ENCODE results near the gene MAD1L1. TPM values are rescaled to one million over a fixed set of nuclear protein-coding genes. Genes with fewer than 3 reads are reported as not detected.

Gene MAD1L1
- total RNA-seq, 1 experiment from 2014 or later: 38.5 TPM

DNA sequence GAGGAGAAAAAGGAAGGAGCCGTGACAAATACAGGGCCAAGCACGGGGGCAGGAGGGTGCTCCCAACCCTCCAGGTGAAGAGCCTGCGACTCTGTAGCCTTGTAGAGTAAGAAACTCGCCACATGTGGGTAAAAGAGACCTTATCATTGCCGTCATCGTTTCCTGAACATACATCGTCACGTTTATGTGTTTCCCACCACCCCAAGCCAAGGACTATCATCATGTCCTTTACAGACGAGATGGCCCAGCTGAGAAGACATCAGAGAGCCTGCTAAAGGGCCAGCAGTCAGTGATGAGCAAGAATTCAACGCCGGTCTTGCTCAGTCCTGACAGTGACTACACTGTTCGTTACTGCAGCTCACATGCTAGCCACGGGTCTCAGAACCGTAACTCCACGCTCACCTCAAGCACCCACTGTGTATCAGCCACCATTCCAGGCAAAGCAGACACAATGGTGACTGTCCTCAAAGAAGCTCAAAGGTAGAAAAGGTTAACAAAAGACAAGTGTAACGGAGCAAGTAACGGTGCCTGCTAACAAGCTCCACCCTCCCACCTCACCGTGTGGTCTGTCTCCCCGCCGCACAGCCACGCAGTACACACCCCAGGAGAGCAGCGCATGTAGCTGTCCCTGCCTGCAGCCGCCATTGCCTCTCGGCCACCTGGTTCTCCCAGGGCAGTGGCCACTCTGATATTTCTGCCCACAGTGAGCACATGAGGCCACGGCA lies 147.8 kb downstream of the MAD1L1 start (continued):
- TF ChIP-seq, protein P1, sequence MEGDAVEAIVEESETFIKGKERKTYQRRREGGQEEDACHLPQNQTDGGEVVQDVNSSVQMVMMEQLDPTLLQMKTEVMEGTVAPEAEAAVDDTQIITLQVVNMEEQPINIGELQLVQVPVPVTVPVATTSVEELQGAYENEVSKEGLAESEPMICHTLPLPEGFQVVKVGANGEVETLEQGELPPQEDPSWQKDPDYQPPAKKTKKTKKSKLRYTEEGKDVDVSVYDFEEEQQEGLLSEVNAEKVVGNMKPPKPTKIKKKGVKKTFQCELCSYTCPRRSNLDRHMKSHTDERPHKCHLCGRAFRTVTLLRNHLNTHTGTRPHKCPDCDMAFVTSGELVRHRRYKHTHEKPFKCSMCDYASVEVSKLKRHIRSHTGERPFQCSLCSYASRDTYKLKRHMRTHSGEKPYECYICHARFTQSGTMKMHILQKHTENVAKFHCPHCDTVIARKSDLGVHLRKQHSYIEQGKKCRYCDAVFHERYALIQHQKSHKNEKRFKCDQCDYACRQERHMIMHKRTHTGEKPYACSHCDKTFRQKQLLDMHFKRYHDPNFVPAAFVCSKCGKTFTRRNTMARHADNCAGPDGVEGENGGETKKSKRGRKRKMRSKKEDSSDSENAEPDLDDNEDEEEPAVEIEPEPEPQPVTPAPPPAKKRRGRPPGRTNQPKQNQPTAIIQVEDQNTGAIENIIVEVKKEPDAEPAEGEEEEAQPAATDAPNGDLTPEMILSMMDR (IDR thresholded peaks at IDR 0.05 in 2 of 3, conservative IDR thresholded peaks at IDR 0.05 in 1 of 3; ENCODE audit: borderline replicate concordance in 1 of 3, insufficient read depth in 1 of 3, low read depth in 2 of 3, low read length in 2 of 3): no peak
- TF ChIP-seq RAD21 (IDR thresholded peaks at IDR 0.05; ENCODE audit: low read depth): no peak
- no peak for TF ChIP-seq JUND (IDR thresholded peaks at IDR 0.05)
- no peak for TF ChIP-seq YY1 (IDR thresholded peaks at IDR 0.05; ENCODE audit: extremely low read depth, insufficient replicate concordance, low read depth, low read length)
- no peak for TF ChIP-seq CBX3 (IDR thresholded peaks at IDR 0.05; ENCODE audit: low read depth)

DNA sequence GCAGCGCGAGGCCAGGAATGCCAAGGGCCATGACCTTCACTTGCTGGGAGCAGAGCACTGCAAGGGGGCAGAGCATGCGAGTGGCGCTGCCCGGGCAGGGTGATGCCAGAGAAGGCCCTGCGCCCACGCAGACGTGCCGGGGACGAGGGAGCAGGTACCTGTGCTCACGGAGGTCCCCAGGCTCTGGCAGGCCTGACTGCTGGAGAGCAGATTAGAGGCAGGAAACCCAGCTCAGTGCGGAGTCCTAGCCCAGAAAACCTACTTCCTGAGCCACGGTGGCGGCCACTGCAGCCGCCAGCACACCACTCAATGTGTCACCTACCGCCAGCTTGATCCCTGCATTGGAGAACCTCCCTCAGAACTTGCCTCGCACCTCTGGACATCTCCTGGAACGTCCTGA lies 148.4 kb downstream of the MAD1L1 start:
- H3K27ac ChIP-seq (ENCODE audit: low read depth, low read length): no peak overlapping the region
- no peaks in the 10 kb centered on the region for H3K9me2 ChIP-seq (ENCODE audit: insufficient read depth)
- ATAC-seq (no peak), DNase-seq (ENCODE audit: low read depth, low spot score) (no peak)
- ChIA-PET RAD21 (ENCODE audit: low non-redundant PET in 1 of 2, low total read pairs in 2 of 2, uncharacterized antibody in 2 of 2, unreplicated experiment in 2 of 2) (no interaction called here), CTCF (no interaction called here), POLR2A (no interaction called here)
- no peaks in the 10 kb centered on the region for H3K27me3 ChIP-seq (ENCODE audit: insufficient read depth, low read length)
- no peaks in the 10 kb centered on the region for H4K20me1 ChIP-seq (ENCODE audit: insufficient read depth)
- no peak overlapping the region for H2AFZ ChIP-seq (ENCODE audit: low read depth, low read length, poor library complexity, severe bottlenecking)
- BruUV-seq (replicated peaks): no TSS peak
- no peaks in the 10 kb centered on the region for H3K4me1 ChIP-seq (ENCODE audit: control insufficient read depth in 1 of 2, insufficient read depth in 2 of 2, low read length in 2 of 2)
- no peaks in the 10 kb centered on the region for H3K36me3 ChIP-seq (ENCODE audit: control insufficient read depth in 1 of 2, insufficient read depth in 2 of 2, low read length in 2 of 2)
- H3K4me3 ChIP-seq (replicated peaks in 1 of 2; ENCODE audit: low read depth in 1 of 2, low read length in 2 of 2): no peak overlapping the region
- no peak overlapping the region for H3K4me2 ChIP-seq (ENCODE audit: low read length)
- H3K9ac ChIP-seq (ENCODE audit: low read length): no peak overlapping the region
- intact Hi-C loops (cut with micrococcal nuclease): no loop called here
- H3K9me3 ChIP-seq (ENCODE audit: control insufficient read depth in 1 of 2, insufficient read depth in 1 of 2, low read depth in 1 of 2, low read length in 2 of 2): no peaks in the 10 kb centered on the region
- no peaks in the 10 kb centered on the region for H3K79me2 ChIP-seq (ENCODE audit: insufficient read depth, low read length)
- TF ChIP-seq, protein P2, sequence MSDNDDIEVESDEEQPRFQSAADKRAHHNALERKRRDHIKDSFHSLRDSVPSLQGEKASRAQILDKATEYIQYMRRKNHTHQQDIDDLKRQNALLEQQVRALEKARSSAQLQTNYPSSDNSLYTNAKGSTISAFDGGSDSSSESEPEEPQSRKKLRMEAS (IDR thresholded peaks at IDR 0.05): no peak
- TF ChIP-seq CEBPB (IDR thresholded peaks at IDR 0.05; ENCODE audit: low read depth): no peak
- no peak for TF ChIP-seq FOSL1 (IDR thresholded peaks at IDR 0.05; ENCODE audit: low read depth)
- no peak for TF ChIP-seq SIN3A (IDR thresholded peaks at IDR 0.05; ENCODE audit: low read depth)
- no peak for TF ChIP-seq ZBTB33 (IDR thresholded peaks at IDR 0.05; ENCODE audit: extremely low read depth, insufficient replicate concordance, low read length)
- TF ChIP-seq TCF7L2 (IDR thresholded peaks at IDR 0.05; ENCODE audit: borderline replicate concordance, extremely low read depth, insufficient read depth, insufficient read length): no peak
- TF ChIP-seq EZH2 (IDR thresholded peaks at IDR 0.05): no peak
- TF ChIP-seq, protein P3, sequence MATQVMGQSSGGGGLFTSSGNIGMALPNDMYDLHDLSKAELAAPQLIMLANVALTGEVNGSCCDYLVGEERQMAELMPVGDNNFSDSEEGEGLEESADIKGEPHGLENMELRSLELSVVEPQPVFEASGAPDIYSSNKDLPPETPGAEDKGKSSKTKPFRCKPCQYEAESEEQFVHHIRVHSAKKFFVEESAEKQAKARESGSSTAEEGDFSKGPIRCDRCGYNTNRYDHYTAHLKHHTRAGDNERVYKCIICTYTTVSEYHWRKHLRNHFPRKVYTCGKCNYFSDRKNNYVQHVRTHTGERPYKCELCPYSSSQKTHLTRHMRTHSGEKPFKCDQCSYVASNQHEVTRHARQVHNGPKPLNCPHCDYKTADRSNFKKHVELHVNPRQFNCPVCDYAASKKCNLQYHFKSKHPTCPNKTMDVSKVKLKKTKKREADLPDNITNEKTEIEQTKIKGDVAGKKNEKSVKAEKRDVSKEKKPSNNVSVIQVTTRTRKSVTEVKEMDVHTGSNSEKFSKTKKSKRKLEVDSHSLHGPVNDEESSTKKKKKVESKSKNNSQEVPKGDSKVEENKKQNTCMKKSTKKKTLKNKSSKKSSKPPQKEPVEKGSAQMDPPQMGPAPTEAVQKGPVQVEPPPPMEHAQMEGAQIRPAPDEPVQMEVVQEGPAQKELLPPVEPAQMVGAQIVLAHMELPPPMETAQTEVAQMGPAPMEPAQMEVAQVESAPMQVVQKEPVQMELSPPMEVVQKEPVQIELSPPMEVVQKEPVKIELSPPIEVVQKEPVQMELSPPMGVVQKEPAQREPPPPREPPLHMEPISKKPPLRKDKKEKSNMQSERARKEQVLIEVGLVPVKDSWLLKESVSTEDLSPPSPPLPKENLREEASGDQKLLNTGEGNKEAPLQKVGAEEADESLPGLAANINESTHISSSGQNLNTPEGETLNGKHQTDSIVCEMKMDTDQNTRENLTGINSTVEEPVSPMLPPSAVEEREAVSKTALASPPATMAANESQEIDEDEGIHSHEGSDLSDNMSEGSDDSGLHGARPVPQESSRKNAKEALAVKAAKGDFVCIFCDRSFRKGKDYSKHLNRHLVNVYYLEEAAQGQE (IDR thresholded peaks at IDR 0.05; ENCODE audit: low read depth): no peak
- TF ChIP-seq POLR2AphosphoS5 (IDR thresholded peaks at IDR 0.05; ENCODE audit: low read depth, low read length): no peak
- TF ChIP-seq YY1 (IDR thresholded peaks at IDR 0.05; ENCODE audit: extremely low read depth, insufficient replicate concordance, low read depth, low read length): no peak
